ENCODE data around the gene CCDC117. TPM values are rescaled to one million over a fixed set of nuclear protein-coding genes. Genes with fewer than 3 reads are reported as not detected.
A peak's percentile ranks its signal among the peaks of the same experiment; 100 is the strongest.
"Not testable (repeated sequence)": the region's sequence is repeated elsewhere in the genome, so short reads cannot be mapped to it uniquely, and the experiment has no call there.

The CCDC117 gene
- total RNA-seq, 1 donor from 2014 or later = 8.4 TPM

DNA sequence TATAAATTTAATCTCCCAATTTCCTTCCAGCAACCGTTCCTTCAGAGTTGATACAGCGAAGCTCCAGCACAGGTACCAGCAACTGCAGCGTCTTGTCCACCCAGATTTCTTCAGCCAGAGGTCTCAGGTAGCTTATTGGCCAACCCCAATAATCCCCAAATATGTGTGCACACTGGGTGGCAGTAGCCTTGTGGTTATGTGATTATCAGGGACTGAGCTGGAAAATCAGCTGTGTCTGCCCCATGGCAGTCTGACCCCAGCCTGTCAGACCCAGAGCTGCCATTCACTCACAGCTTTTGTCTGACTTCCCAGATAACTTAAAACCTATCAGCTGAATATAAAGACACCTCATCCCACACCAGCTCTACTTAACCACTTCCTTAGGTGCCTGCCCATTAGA is 28.6 kb upstream of the CCDC117 start:
- Histone ChIP-seq H3K27me3 (ENCODE audit: control insufficient read depth, insufficient read depth, low read length) (no peaks in the 10 kb centered on the region), H3K4me3 (ENCODE audit: low read depth, low read length) (no peak overlapping the region), H3K36me3 (ENCODE audit: control insufficient read depth, insufficient read depth, low read length) (peaks cover 9% of the 10 kb centered on the region)
- TF ChIP-seq, protein P1, sequence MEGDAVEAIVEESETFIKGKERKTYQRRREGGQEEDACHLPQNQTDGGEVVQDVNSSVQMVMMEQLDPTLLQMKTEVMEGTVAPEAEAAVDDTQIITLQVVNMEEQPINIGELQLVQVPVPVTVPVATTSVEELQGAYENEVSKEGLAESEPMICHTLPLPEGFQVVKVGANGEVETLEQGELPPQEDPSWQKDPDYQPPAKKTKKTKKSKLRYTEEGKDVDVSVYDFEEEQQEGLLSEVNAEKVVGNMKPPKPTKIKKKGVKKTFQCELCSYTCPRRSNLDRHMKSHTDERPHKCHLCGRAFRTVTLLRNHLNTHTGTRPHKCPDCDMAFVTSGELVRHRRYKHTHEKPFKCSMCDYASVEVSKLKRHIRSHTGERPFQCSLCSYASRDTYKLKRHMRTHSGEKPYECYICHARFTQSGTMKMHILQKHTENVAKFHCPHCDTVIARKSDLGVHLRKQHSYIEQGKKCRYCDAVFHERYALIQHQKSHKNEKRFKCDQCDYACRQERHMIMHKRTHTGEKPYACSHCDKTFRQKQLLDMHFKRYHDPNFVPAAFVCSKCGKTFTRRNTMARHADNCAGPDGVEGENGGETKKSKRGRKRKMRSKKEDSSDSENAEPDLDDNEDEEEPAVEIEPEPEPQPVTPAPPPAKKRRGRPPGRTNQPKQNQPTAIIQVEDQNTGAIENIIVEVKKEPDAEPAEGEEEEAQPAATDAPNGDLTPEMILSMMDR (IDR thresholded peaks at IDR 0.05; ENCODE audit: insufficient read depth, low read length, severe bottlenecking) = no peak
- FAIRE-seq (no peak), DNase-seq (ENCODE audit: low read depth) (no peak)

DNA sequence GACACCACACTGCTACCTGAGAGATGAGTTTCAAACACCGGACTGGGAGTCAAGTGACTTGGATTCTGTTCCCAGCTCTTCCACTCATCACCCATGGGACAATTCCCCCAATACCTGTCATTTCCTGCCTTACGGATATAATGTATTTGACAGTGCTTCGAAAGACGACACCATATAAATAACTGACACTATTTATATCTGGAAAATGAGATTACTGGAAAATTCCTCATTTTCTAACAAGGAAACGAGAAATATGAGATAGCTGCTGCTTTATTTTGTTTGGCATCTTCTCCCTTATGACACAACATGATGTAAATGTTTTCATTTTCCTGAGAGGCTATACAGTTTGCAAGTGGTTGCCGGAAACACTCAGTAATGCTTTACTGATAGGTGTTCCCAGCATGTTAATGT is 22.0 kb upstream of the CCDC117 start:
- FAIRE-seq (no peak), DNase-seq (ENCODE audit: low read depth) (peak; percentile 46)
- H3K4me3 ChIP-seq (ENCODE audit: low read depth, low read length) = no peak overlapping the region
- TF ChIP-seq, protein P1 (IDR thresholded peaks at IDR 0.05; ENCODE audit: insufficient read depth, low read length, severe bottlenecking) = no peak
- no peaks in the 10 kb centered on the region for H3K27me3 ChIP-seq (ENCODE audit: control insufficient read depth, insufficient read depth, low read length)
- peaks cover 2% of the 10 kb centered on the region for H3K36me3 ChIP-seq (ENCODE audit: control insufficient read depth, insufficient read depth, low read length)

DNA sequence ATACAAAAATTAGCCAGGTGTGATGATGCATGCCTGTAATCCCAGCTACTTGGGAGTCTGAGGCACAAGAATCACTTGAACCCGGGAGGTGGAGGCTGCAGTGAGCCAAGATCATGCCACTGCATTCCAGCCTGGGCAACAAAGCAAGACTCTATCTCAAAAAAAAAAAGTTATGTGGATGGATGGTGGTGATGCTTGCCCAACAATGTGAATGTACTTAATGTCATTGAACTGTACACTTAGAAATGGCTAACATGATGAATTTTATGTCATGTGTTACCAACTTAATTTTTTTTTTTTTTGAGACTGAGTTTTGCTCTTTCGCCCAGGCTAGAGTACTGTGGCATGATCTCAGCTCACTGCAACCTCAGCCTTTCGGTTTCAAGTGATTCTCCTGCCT is 18.0 kb upstream of the CCDC117 start:
- FAIRE-seq; H3K36me3 ChIP-seq (ENCODE audit: control insufficient read depth, insufficient read depth, low read length); DNase-seq (ENCODE audit: low read depth); H3K27me3 ChIP-seq (ENCODE audit: control insufficient read depth, insufficient read depth, low read length); H3K4me3 ChIP-seq (ENCODE audit: low read depth, low read length): not testable (repeated sequence)

DNA sequence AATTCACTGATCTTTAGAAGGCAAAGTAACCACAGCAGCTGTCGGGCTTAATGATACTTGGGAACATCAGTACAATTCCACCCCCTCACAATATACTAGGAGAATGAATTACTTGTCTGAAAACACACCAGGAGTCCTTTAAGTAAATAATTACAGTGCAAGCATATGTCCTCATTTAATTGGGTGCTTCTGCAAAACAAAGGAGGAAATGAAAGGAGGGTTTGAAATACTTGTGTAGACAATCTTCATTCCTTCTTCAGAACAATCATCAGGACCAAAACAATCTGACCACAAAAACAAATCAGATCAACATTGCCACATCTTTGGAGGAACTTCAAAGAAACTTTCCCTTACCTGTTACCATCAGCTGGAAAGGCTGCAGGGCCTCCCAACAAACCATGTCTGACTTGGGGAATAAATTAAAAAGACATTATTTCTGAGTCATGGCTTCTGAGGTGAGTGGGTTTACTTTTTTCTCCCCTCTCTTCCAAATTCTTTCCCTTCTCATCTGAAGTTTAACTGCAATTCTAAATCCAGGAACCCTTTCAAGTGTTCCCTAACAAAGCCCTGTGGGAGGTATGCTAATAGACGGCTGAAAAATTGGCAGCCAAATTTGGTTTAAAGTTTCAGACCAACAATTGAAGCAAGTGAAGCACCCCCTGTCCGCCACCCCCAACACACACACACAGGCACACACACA is 12.5 kb upstream of the CCDC117 start:
- TF ChIP-seq, protein P1 (IDR thresholded peaks at IDR 0.05; ENCODE audit: insufficient read depth, low read length, severe bottlenecking) = no peak
- DNase-seq (ENCODE audit: low read depth) (peak; percentile 25), FAIRE-seq (no peak)
- H3K27me3 ChIP-seq (ENCODE audit: control insufficient read depth, insufficient read depth, low read length) = no peaks in the 10 kb centered on the region
- H3K36me3 ChIP-seq (ENCODE audit: control insufficient read depth, insufficient read depth, low read length) = no peaks in the 10 kb centered on the region
- H3K4me3 ChIP-seq (ENCODE audit: low read depth, low read length) = no peak overlapping the region

DNA sequence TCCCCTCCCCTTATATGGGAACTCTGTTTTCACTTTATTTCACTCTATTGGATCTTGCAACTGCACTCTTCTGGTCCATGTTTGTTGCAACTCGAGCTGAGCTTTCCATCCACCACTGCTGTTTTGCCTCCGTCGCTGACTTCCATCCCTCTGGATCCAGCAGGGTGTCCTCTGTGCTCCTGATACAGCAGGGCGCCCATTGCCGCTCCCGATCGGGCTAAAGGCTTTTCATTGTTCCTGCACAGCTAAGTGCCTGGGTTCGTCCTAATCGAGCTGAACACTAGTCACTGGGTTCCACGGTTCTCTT is 11.1 kb upstream of the CCDC117 start:
- H3K36me3 ChIP-seq (ENCODE audit: control insufficient read depth, insufficient read depth, low read length) = no peaks in the 10 kb centered on the region
- no peak overlapping the region for H3K4me3 ChIP-seq (ENCODE audit: low read depth, low read length)
- H3K27me3 ChIP-seq (ENCODE audit: control insufficient read depth, insufficient read depth, low read length) = no peaks in the 10 kb centered on the region
- TF ChIP-seq, protein P1 (IDR thresholded peaks at IDR 0.05; ENCODE audit: insufficient read depth, low read length, severe bottlenecking) = no peak
- no peak for FAIRE-seq
- no peak for DNase-seq (ENCODE audit: low read depth)

DNA sequence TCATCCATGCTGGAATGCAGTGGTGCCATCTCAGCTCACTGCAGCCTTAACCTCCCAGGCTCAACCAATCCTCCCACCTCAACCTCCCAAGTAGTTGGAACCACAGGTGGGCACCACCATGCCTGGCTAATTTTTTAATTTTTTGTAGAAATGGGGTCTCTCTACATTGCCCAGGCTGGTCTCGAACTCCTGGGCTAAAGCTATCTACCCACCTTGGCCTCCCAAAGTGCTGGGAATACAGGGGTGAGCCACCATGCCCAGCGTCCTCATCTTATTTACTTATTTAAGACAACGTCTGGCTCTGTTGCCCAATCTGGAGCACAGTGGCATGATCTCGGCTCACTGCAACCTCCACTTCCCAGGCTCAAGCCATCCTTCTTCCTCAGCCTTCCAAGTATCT is 10.5 kb upstream of the CCDC117 start:
- H3K36me3 ChIP-seq (ENCODE audit: control insufficient read depth, insufficient read depth, low read length); H3K27me3 ChIP-seq (ENCODE audit: control insufficient read depth, insufficient read depth, low read length); FAIRE-seq; H3K4me3 ChIP-seq (ENCODE audit: low read depth, low read length); DNase-seq (ENCODE audit: low read depth): not testable (repeated sequence)

DNA sequence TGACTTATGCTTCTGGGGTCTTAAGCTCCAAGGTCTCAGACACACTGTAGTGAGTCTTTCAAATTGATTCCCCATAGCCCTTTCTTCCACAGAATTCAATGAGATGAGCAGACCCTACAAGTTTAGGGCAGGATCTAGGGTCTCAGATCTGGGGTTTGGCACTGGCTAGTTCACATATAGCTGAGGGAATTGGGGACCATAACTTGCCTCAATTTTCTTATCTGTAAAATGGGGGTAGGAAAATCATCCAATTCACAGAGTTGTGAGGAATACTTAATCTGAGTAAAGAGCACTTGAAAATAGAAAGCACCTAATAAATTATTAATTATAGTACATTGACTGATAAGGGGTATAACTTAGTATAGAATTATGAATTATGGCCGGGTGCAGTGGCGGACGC is 5.9 kb upstream of the CCDC117 start:
- Histone ChIP-seq H3K4me3 (ENCODE audit: low read depth, low read length) (no peak overlapping the region), H3K27me3 (ENCODE audit: control insufficient read depth, insufficient read depth, low read length) (no peaks in the 10 kb centered on the region), H3K36me3 (ENCODE audit: control insufficient read depth, insufficient read depth, low read length) (no peaks in the 10 kb centered on the region)
- no peak for FAIRE-seq
- TF ChIP-seq, protein P1 (IDR thresholded peaks at IDR 0.05; ENCODE audit: insufficient read depth, low read length, severe bottlenecking) = no peak
- no peak for DNase-seq (ENCODE audit: low read depth)
